OCI-M2 (cell line): ENCODE data around the gene SH2D2A.

Experiments used
- DNase-seq: peaks from one replicate; lab custom pipeline; 2025; ENCODE audit not compliant: unreplicated experiment; lab: John Stamatoyannopoulos, UW

Gene SH2D2A

DNA sequence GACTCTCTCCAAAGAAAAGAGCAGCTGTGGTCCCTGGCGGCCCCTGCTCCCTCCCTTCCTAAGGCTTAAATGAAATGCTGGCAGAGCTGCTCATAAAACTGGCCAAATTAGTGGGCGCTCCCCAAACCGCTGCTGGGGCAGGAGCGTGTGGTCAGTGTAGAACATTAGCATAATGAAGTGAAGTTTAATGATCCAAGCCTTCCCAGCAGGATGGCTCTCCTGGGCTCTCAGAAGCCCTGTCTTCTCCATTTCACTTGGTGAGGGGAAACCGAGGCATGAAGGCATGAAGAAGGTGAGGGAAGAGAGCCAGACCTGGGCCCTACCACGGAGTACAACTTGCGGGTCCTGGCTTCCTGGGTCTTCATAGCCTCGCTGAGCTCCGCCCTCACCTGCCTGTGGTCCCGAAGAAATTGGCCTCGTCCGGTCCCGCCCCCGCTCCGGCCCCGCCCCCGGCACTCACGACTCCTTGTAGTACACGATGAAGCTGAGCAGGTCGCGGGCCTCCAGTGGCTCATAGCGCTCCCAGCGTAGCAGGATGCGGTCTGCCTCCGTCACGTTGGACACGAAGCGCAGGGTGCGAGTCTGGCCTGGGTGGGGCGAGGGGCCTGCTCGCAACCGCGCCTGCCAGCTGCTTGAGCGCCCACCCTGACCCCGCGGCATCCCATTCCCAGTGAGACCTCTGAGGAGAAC, 32.0 kb upstream of the SH2D2A start:
- DNase-seq, result no peak

DNA sequence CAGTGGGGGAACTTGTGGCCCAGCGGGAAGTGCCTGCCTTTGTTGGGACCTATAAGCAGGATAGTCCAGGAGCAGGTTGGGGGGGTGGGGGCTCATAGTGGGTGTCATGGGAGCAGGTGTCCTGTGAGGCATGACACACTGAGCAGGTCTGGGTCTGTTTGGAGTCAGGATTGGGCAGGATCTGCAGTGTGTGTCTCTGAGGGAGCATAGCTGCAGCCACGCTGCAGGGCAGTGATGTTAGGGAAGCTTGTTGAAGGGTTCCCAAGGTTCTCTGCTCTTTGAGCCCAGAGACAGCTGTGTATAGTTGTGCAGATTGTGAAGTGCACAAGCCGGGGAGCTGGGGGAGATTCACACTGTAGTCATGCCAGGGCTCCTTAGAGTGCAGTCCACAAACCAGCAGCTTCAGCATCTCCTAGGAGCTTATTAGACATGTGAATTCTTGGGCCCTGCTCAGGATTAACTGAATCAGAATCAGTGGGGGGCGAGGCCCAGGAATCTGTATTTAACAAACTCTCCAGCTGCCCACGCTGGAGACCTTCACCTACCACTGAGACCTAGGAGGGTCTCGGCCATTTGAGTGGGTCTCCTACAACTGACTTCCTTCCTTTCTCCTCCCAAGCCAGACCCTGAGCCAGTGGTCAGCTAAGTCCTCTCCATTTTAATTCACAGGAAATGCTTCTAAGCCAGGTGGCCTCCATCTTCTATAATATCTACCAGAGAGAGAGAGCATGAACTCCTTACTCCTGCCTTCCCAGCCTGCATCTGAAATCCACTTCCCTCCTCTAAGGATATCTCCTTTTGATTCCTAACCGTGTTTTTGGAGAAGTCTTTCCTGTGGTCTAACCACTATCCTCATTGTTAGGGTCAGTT, 31.2 kb upstream of the SH2D2A start:
- DNase-seq, result no peak

DNA sequence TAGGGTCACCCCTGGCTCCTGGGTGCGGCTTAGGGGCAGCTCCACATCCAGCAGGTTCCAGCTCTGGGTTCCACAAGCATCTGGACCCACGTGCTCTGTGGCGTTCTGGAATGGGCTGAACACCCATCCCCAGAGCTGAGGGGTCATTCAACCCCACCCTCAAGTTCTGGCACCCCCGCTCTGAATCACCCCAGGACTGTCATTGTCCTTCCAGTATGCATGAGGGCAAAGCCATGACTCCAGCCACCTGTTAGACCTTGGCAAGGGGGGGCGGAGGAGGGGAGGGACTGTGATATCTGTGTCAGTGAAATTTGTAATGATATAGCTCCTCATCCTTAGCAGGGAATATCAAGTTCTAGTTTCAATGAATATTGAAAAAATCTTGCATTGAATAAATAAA, 30.0 kb upstream of the SH2D2A start:
- no peak for DNase-seq

DNA sequence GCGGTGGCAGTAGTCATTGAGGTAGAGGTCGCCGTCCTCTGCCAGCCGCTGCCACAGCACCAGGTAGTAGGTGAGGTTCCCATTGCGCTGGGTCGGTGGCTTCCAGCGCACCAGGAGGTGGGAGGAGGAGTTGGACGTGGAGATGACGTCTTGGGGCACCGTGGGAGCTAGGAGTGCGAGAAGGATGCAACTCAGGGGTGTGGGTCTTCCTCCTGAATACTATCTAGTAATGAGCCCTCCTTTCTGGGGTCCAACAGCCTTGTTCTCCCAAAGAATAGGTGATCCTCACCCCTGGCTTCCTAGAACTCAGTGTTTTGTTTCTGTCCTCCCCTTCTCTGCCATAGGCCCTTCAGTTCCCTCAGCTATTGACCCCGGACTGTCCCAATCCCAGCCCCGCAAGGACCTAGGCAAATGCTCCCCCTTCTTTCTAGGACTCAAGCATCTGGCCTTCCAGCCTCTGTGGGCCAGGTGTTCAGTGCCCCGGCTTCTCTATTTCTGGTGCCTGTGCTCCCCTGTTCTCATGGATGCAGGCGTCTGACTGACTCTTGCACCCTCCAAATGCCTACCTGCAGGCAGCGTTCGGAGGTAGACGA, 29.4 kb upstream of the SH2D2A start:
- no peak for DNase-seq

DNA sequence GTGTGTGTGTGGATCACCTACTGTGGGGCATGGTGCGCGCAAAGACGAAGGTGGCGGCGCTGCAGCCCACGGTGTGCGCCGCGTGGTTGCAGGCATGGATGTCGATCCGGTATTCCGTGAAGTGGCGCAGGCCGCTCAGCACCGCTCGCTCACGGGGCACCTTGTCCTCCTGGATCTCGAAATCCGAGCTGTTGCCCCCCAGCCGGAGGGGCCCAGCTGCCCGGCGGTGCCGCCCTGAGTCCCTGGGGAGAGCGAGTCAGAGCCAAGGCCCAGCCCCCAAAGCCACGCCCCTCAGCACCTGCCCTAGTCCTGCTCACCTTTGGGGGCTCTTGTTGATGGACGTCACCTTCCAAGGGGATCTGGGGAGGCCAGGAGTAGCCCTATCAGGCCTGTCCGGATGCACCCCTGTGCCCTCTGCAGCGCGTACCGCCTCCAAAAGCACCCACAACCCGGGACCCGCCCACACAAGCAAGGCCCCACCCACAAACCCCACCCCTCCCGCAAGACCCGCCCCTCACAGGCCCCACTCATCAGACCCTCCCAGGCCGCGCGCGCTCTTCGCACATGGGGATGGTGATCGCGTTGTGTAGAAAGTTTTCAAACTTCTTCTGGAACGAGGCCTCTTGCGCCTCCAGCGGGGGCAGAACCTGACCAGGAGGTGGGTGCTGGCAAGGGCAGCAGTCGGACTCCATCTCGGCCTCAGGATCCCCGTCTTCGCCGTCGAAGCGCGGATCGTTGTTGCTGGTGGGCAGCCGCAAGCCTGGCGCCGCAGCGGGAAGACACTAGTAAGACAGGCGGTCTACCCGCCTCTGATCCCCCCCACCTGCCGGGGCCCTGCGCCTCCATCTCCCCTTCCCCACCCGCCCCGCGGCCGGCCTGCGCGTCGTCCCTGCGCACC, 28.7 kb upstream of the SH2D2A start:
- DNase-seq, result no peak

DNA sequence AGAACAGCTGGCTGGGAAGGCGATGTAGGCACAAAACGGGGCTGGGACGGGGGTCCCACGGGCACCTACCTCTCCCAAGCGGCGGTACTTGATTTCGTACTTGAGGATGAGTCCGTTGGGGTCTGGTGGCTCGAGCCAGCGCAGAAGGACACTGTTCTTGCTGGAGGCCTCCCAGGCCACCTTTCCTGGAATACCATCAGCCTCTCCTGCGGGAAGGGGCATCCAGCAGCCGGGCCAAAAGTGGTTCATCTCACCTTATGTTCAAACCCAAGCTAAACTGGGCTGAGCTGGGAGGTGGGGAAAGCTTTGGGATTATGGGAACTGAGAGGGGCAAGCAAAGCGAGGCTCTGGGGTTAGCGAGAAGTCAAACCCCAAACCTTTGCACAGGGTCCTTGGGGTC, 28.0 kb upstream of the SH2D2A start:
- DNase-seq, result no peak

DNA sequence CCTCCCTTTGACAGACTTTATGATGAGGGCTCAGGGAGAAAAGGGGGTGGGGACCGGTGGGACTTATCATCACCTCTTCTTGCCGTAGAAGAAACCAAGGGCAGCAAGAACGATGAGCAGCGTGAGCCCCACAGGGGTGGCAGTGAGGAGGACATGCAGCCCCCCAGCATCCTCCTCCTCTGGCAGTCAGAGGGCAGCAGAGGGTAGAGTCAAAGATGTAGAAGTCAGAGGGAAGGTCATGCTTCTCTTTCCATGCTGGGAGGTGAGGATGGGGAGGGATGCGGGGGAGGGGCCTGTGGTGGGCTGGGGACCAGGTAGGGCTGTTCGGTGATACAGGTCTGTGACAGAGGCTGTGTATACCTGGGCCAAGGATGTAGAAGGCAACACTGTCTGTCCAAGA, 27.5 kb upstream of the SH2D2A start:
- DNase-seq, result no peak

DNA sequence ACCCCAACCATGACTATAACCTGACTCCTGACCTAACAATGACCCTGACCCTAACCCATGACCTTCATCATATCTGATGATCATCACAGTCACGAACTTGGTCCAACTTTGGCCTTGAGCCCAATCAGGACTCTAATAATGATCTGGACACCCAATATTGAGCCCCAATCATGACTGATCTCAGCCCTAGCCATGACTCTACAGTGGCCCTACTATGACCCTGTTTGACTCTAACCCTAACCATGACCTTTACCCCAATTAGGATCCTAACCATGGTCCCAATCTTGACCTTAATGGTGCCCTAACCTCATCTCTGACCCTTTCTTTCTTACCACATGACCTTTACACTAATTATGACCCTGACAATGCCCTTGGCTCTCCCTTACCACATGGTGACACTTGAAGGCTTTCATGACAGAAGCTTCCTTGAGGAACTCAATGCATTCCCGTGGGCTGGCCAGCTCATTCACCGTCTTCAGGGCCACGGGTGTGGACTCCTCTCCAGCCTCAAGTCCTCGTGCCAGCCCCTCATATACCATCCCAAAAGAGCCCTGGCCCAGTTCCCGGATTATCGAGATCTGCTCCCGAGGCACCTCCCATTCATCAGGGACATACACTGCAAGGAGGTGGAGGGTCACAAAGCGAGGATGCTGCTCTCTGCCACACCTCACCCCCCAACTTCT, 26.1 kb upstream of the SH2D2A start:
- DNase-seq, result no peak

DNA sequence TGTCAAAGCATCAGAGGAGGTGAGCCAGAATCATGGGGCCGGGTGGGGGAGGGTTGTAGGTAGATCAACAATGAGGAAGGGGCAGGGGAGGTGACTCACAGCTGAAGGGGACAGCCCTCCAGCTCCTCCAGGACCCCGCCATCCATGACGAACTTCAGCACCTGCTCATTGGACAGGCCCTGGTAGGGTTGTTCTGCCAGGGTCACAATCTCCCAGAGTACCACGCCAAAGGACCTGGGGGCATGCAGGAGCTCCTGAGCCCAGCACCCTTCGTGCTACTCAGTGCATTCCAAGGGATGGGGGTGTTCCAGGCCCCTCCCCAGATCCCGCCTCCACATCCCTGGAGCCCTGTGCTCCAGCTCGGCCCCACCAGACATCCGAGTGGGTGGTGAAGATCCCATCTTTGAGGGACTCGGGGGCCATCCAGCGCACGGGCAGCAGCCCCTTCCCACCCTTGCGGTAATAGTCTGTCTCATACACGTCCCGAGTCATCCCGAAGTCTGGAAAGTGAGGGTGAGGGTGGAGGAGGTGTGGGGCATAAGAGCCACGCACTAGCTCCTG, 24.7 kb upstream of the SH2D2A start:
- DNase-seq, result no peak

DNA sequence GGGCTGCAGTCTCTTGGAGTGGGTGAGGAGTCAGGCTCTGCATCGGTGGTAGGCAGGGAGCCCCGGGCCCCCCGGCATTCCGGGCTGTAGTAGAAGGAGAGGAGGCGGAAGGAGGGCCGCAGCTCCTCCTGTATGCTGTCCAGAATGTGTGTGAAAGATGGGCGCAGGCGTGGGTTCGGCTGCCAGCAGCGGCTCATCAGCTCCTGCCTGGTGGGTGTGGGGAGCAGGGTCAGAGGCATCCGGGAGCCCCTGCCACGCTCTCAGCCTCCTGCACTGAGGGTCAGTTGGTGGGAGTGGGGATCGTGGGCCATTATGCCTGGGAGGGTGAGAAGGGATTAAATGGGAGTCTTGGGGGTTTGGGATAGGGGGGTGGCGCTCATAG, 24.2 kb upstream of the SH2D2A start:
- DNase-seq, result no peak

DNA sequence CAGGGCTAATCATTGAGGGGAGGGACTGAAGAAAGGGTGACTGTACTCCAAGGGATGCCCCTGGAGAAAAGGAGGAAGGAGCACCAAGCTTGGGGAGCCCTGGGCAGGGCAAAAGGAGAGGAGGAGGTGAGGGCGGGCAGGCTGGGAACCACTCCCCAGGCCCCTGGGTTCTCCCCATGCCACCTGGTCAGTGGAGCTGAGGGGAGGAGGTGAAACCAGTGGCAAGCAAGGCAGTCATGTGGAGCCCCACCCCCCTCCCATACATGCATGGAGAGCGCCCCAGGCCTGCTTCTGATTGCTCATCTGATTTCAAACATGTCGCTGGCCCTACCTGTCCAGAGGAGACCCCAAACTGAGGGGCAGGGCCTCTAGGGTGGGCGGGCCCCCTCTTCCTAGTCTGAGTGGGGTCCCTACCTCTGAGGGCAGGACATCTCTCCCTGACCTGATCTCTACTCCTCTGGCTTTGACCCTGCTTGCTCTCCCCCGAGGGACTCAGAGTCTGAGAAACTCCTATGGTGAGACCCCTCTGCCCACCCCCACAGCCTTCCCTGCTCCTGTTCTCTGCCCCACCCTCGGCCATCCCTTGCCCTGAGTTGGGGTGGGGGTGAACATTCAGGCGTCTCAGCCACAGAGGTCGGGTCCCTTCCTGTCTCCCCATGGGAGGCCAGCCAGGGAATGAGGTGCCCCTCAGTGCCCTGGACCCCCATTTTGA, 23.7 kb upstream of the SH2D2A start:
- DNase-seq, result no peak

DNA sequence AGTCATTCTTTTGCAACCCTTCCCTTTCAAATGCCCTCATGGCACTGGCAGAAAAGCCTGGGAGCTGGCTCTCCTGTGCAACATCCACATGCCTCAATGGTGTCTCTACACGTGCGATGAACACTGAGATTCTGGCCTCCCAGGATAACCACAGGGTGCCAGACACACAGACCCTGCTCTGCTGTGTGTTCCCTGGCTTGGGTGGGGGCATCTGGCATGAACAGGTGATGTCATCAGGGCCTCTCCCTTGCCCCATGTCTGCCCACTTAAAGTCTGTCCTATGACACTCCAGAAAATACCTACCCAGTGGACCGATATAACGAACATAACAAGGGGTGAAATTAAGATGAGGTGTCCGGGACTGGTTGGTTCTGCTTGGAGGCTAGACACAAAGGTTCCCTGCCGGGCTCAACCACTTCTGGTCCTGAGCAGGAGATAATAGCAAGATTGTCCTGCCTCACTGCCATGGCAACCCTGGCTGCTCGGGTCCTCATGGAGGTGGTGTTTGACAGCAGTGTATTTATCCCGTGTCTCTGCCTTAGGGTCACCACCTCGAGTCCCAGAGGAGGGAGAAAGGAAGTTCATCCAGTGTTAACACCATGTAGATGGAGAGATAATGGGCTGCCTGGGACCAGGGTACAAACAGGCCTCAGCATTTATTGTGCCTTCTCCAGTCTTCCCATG, 22.9 kb upstream of the SH2D2A start:
- DNase-seq, result no peak

DNA sequence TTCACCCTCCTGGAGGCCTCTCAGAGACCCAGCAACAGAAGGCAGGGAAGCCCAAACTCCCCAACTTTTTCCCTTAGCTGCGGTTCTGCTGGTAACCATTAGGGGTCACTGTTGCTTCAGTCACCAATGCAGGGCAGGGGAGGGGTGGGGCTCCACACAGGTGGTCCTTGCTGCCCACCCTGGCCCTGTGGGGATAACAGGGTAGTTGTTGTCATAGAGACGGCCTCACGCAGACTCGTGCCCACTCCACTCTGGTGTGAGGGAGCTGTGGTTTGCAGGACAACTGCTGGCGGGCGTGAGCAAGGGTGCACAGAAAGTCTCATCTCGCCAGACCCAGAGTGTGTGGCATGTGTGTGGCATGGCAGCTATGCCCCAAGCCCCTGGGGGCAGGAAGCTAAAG, 22.3 kb upstream of the SH2D2A start:
- no peak for DNase-seq

DNA sequence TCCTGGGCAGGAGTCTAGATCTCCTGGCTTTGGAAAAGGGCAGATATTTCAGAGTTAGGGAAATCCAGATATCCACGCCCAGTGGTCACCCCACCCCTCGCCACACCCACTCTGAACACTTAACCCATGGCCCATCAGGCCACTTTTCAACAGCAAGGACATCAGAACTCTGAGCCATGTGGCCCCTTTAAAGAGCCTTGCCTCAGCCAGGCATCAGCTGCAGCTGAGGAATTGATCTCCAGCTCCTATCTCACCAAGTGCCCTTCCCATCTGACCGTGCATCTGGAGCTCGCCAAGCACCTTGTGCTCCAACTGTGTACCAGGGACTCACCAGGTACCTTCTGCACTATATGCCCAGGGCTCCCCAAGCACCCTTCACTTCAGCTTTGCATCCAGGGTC, 20.2 kb upstream of the SH2D2A start:
- no peak for DNase-seq

DNA sequence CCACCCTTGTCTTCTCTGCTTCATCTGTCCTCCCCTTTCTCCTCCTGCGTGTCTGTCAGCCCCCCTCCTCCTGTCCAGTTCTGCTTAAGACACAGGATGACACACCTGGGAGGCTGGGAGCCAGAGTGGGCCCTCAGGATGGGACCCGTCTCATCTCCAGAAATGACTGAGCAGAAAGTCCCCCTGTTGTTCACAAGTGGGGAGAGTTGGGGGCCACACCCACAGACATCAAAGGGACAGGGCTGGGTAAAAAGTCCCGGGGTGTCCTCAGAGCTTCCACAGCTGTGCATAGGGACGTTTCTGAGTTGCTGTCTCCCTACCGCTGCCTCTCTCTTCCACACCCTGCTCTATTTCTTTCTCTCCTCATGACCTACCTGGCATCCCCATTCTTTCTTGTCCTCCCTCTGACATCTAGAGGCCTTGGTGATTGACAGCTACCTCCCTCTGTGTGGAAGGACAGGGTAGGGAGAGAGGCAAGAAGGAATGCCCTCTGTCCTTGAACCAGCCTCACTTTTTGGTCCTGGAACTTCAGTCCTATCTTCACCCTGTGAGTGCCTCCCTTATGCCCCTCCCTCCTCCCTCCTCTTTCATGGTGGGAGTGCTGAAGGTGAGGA, 19.5 kb upstream of the SH2D2A start:
- no peak for DNase-seq

DNA sequence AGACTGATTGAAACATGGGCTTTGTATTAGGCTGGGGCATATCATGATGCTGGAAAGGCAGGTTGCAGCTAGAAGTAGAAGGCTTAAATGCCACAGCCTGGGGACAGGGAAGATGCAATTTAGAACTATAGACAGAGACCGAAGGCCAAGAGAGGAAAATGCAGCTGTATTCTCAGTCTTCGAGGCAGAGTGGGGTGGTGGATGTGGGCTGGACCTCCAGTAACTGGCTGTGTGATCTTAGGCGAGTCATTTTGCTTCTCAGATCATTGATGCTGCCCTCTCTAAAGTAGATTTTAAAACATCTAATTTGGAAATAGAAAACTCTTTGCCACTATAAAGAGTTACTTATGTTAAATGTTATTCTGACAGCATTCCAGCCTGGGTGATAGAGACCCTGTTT, 17.7 kb upstream of the SH2D2A start:
- DNase-seq, result no peak

DNA sequence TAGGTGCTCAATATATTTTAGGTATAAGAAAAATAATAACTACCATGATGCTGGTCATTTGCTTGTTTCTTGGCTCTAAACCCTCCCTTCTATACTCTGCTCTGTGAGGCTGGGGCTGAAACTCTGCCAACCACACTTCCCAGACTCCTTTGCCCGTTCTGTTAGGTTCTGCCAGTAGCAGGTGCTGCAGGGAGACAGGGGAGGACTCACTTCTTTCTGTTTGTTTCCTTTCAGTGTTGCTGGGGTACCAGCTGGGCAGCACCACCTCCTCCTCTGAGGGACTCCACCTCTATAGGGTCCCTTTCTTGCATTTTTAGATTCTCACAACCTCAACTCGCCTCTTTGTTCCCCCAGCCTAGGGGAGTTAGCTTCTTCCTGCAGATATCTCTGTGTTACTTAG, 17.0 kb upstream of the SH2D2A start:
- no peak for DNase-seq

DNA sequence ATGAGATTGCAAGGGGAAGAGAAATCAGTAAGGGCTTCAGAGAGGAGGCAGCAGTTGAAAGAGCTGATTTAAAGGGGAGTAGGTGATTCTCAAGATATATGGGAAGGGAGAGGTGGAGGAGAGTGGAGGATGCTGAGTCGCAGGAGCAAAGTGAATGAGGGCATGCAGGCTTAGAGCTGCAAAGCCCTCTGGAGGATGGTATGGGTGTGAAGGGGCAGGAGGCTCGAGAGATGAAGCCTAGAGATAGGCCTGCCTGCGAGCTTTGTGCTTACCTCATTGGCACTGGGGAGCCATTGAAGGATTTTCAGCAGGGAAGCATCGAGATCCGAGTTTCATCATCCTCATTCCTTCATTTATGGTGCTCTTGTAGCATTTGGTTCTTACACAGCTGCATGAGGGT, 15.8 kb upstream of the SH2D2A start:
- no peak for DNase-seq
